Spinal cord (tissue), 10 donors: ENCODE data around the gene PLXND1. TPM values are rescaled to one million over a fixed set of nuclear protein-coding genes. Genes with fewer than 3 reads are reported as not detected.
"Not testable (repeated sequence)": the region's sequence is repeated elsewhere in the genome, so short reads cannot be mapped to it uniquely, and the experiment has no call there.

Experiments used
- DNase-seq, 6 donors: peaks; one replicate each; pipeline versions ENCODE4 v3.0.0 to v3.0.0-alpha.2; 2013 to 2015; ENCODE audit warnings: low spot score in 6 of 6, low read depth in 4 of 6
- H3K27ac ChIP-seq: one replicate; pipeline ENCODE4 v1.5.1; 2013; ENCODE audit warnings: low read depth, low read length, control low read depth
- H3K27me3 ChIP-seq: one replicate; pipeline ENCODE4 v1.6.1; 2013; ENCODE audit warnings: low read length; ENCODE audit not compliant: control insufficient read depth, insufficient read depth
- H3K36me3 ChIP-seq: one replicate; pipeline ENCODE4 v1.6.1; 2013; ENCODE audit warnings: low read length; ENCODE audit not compliant: control insufficient read depth, insufficient read depth
- H3K4me1 ChIP-seq: one replicate; pipeline ENCODE4 v1.6.1; 2013; ENCODE audit warnings: low read length; ENCODE audit not compliant: control insufficient read depth, insufficient read depth
- H3K4me3 ChIP-seq: one replicate; pipeline ENCODE4 v1.5.1; 2013; ENCODE audit warnings: low read depth, low read length, control low read depth
- H3K9me3 ChIP-seq: one replicate; pipeline ENCODE4 v1.6.1; 2013; ENCODE audit warnings: low read length; ENCODE audit not compliant: control insufficient read depth, insufficient read depth
- WGBS: methylation state at CpG from one replicate; pipeline ENCODE4 v1.1.5; 2013; ENCODE audit warnings: missing lambda C conversion rate; ENCODE audit not compliant: insufficient coverage; 5-methylcytosine and 5-hydroxymethylcytosine counted together
- polyA plus RNA-seq, 2 donors: library from polyadenylated mRNA; unstranded; fragments of 120-200 nt; gene quantifications; one replicate each; pipeline ENCODE4 v1.2.1, GENCODE V29; 2013; ENCODE audit not compliant: insufficient read length in 2 of 2
- total RNA-seq, 2 donors: library from RNA; depleted of rRNA in 1 of 2; stranded (reverse); fragments of 120-200 nt in 1 of 2; fragments of >200 nt in 1 of 2; gene quantifications; one replicate each; pipeline versions ENCODE4 v1.2.3 to v1.2.4, GENCODE V29; 2013 to 2014
- donor health status: healthy.

Gene PLXND1
- total and polyA plus RNA-seq, 4 donors: 59.0 to 110 (median 65.9) TPM

DNA sequence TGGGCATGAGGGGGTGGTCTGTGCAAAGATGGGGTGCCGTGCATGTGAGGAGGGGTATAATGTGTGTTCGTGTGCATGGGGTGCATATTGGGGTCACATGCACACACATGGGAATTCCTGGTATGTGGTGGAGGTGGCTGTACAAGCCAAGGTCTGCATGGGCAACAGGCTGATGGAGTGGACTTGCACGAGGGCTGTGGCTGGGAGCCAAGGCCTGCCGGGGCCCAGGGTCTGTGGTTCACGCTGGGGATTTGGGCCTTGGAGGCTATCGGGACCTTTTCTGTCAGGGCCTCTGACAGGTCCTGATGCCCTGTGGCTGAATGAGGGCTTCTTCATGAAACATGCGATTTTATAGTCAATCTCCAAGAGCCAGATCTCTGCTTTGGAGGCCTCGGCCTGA lies 9.8 kb upstream of the PLXND1 start:
- H3K9me3 ChIP-seq: no peaks in the 10 kb centered on the region
- no peak overlapping the region for H3K27ac ChIP-seq
- peaks cover 40% of the 10 kb centered on the region for H3K4me1 ChIP-seq
- no peaks in the 10 kb centered on the region for H3K36me3 ChIP-seq
- DNase-seq: no peak
- WGBS: 80% methylated on average over 8 of the region's 8 CpGs
- no peak overlapping the region for H3K4me3 ChIP-seq
- no peaks in the 10 kb centered on the region for H3K27me3 ChIP-seq

DNA sequence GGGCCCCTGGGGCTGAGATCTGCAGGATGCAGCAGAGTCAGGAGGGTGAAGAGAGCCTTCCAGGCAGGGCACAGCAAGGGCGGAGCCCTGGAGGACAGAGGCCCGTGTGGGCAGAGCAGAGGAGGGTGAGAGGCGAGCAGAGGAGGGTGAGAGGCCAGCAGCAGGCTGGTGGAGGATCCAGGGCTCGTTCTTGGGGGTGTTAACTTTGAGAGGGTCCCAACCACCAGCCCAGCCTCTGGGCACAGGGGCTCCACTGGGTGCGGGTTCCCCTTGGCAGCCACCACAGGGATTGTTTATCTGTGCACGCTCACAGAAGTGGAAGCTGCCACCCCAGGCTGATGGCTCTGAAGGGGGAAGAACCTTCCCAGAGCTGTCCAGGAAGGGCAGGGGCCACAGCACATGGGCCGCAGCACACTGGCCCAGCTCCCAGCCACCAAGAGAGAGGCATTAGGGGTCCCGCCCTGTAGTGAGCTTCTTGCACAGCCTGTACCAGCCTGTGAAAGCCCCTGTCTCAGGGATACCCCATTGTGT lies 9.3 kb upstream of the PLXND1 start:
- H3K4me1 ChIP-seq: peaks cover 42% of the 10 kb centered on the region
- no peaks in the 10 kb centered on the region for H3K36me3 ChIP-seq
- H3K27me3 ChIP-seq: no peaks in the 10 kb centered on the region
- H3K4me3 ChIP-seq: no peak overlapping the region
- DNase-seq: no peak
- 76% methylated on average over 7 of the region's 8 CpGs for WGBS
- no peaks in the 10 kb centered on the region for H3K9me3 ChIP-seq
- H3K27ac ChIP-seq: no peak overlapping the region

- Histone ChIP-seq H3K36me3 (no peaks in the 10 kb centered on the region), H3K27me3 (no peaks in the 10 kb centered on the region), H3K9me3 (no peaks in the 10 kb centered on the region), H3K27ac (no peak overlapping the region), H3K4me1 (peaks cover 47% of the 10 kb centered on the region), H3K4me3 (no peak overlapping the region)
- DNase-seq: no peak
- 65% methylated on average over 3 of the region's 5 CpGs for WGBS
Observed at GRCh38 chr3:129614927-129615363, 8.5 kb upstream of the PLXND1 start.

GRCh38 chr3:129614435-129614834 lies 8.0 kb upstream of the PLXND1 start:
- H3K36me3 ChIP-seq: no peaks in the 10 kb centered on the region
- 88% methylated on average over 7 of the region's 9 CpGs for WGBS
- no peak overlapping the region for H3K4me3 ChIP-seq
- no peaks in the 10 kb centered on the region for H3K9me3 ChIP-seq
- DNase-seq: no peak
- no peak overlapping the region for H3K27ac ChIP-seq
- no peaks in the 10 kb centered on the region for H3K27me3 ChIP-seq
- H3K4me1 ChIP-seq: peaks cover 42% of the 10 kb centered on the region

- Histone ChIP-seq H3K27me3 (no peaks in the 10 kb centered on the region), H3K27ac (no peak overlapping the region), H3K36me3 (no peaks in the 10 kb centered on the region), H3K9me3 (no peaks in the 10 kb centered on the region), H3K4me3 (no peak overlapping the region), H3K4me1 (peaks cover 39% of the 10 kb centered on the region)
- 100% methylated on average over 1 of the region's 3 CpGs for WGBS
- no peak for DNase-seq
Observed at GRCh38 chr3:129613367-129613740, 6.9 kb upstream of the PLXND1 start.

- no peak for DNase-seq
Observed at GRCh38 chr3:129612534-129613366, 6.3 kb upstream of the PLXND1 start.

DNA sequence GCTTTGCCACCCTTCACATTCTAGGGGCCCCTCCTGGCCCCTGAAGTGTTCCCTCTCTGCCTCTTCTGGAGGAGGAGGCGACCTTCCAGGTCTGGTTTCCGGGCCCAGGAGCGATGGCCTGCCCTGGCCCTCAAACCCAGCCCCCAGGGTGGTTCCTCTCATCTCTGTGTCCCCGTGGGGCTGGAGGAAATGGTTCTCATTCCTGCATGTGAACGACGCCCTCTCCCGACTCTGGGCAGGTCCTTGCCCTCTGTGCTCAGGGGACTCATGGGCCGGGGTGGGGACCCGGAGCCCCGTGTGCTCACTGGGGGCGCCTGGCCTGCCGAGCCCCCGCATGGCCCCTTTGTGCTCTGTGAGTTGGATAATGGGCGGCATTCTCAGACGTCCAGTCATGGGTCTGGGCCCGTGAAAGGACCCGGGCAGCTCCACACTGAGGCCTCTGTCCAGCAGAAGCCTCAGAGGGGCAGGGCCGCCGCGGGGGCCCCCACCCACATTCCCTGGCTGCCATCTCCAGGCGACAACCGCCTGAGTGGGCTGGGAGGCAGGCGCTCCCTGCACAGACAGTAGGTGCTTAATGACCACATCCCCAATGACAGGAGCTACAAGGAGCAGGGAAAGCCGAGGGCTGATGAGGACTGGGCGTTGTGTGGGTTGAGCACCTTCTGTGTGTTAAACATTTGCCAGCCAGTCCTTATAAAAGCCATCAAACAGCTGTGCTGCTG lies 5.5 kb upstream of the PLXND1 start:
- H3K27ac ChIP-seq: peak overlapping the region; percentile 57
- no peaks in the 10 kb centered on the region for H3K36me3 ChIP-seq
- 22% methylated on average over 25 of the region's 25 CpGs for WGBS
- DNase-seq: peak in 1 of 6 donors; percentile 56
- H3K9me3 ChIP-seq: no peaks in the 10 kb centered on the region
- peaks cover 4% of the 10 kb centered on the region for H3K27me3 ChIP-seq
- no peak overlapping the region for H3K4me3 ChIP-seq
- H3K4me1 ChIP-seq: peaks cover 53% of the 10 kb centered on the region

More at GRCh38 chr3:129612534-129613366, 6.3 kb upstream of the PLXND1 start:
- WGBS: 75% methylated on average over 16 of the region's 16 CpGs
- Histone ChIP-seq H3K36me3 (no peaks in the 10 kb centered on the region), H3K9me3 (no peaks in the 10 kb centered on the region), H3K27me3 (peaks cover under 1% of the 10 kb centered on the region), H3K4me3 (no peak overlapping the region), H3K27ac (peak overlapping the region; percentile 10), H3K4me1 (peaks cover 45% of the 10 kb centered on the region)

DNA sequence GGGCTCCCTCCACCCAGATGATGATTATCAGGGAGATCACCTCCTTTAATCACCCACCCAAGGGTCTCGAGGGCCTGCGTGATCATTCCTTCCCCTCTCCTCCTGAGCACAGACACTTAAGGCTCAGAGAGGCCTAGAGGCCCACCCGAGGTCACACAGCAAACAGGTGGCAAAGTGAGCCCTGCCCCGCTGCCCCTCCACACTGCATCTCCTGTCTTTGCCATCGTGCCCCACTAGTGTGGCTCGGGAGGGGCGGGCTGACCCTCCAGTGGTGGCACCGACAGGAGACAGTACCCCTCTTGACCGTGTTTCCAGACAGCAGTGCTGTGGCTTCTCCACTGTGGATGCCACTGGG lies 4.9 kb upstream of the PLXND1 start:
- peaks cover 55% of the 10 kb centered on the region for H3K4me1 ChIP-seq
- H3K9me3 ChIP-seq: no peaks in the 10 kb centered on the region
- H3K27ac ChIP-seq: peak overlapping the region; percentile 57
- H3K27me3 ChIP-seq: peaks cover 4% of the 10 kb centered on the region
- DNase-seq: no peak
- no peaks in the 10 kb centered on the region for H3K36me3 ChIP-seq
- WGBS: 91% methylated on average over 9 of the region's 9 CpGs
- no peak overlapping the region for H3K4me3 ChIP-seq

DNA sequence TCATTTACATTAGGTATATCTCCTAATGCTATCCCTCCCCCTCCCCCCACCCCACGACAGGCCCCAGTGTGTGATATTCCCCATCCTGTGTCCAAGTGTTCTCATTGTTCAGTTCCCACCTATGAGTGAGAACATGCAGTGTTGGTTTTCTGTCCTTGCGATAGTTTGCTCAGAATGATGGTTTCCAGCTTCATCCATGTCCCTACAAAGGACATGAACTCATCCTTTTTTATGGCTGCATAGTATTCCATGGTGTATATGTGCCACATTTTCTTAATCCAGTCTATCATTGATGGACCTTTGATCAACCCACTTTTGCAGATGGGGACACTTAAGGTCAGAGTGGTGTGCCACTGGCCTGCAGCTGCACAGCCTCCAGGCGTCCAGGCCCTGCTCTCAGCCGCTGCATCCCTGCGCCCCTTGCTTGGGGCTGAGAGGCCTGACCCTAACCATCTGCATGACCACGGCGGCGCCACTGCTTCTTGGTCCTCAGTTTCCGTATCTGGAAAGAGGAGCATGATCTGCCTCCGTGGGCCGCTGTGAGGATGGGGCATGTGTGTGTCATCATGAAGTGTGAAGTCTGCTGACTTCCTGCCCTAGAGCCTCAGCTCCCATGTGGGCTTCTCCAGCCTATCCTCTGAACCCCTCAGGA lies 4.4 kb upstream of the PLXND1 start:
- peaks cover 50% of the 10 kb centered on the region for H3K4me1 ChIP-seq
- H3K9me3 ChIP-seq, DNase-seq, H3K27ac ChIP-seq, H3K4me3 ChIP-seq, H3K36me3 ChIP-seq, H3K27me3 ChIP-seq: not testable (repeated sequence)
- 92% methylated on average over 9 of the region's 11 CpGs for WGBS
